Measurements from ENCODE around the gene RIPK4.
A peak's percentile ranks its signal among the peaks of the same experiment; 100 is the strongest.

GRCh38 chr21:41722052-41723018 is 44.5 kb downstream of the RIPK4 start:
- TF ChIP-seq CTCF (conservative IDR thresholded peaks at IDR 0.05; ENCODE audit: low read depth, low read length) (0 out of 2 replicates have a peak, but pooled peaks have one; percentile 9), EZH2phosphoT487 (IDR thresholded peaks at IDR 0.05; ENCODE audit: borderline replicate concordance, low read length) (no peak), EZH2 (IDR thresholded peaks at IDR 0.05; ENCODE audit: low read length, unreplicated experiment) (no peak)
